8988T (cell line): ENCODE measurements around the gene HDAC11.
"Not testable (repeated sequence)": the region's sequence is repeated elsewhere in the genome, so short reads cannot be mapped to it uniquely, and the experiment has no call there.

Experiments used
- DNase-seq: peaks from one replicate; pipeline ENCODE4 v3.0.0; 2011

The HDAC11 gene, protein sequence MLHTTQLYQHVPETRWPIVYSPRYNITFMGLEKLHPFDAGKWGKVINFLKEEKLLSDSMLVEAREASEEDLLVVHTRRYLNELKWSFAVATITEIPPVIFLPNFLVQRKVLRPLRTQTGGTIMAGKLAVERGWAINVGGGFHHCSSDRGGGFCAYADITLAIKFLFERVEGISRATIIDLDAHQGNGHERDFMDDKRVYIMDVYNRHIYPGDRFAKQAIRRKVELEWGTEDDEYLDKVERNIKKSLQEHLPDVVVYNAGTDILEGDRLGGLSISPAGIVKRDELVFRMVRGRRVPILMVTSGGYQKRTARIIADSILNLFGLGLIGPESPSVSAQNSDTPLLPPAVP

DNA sequence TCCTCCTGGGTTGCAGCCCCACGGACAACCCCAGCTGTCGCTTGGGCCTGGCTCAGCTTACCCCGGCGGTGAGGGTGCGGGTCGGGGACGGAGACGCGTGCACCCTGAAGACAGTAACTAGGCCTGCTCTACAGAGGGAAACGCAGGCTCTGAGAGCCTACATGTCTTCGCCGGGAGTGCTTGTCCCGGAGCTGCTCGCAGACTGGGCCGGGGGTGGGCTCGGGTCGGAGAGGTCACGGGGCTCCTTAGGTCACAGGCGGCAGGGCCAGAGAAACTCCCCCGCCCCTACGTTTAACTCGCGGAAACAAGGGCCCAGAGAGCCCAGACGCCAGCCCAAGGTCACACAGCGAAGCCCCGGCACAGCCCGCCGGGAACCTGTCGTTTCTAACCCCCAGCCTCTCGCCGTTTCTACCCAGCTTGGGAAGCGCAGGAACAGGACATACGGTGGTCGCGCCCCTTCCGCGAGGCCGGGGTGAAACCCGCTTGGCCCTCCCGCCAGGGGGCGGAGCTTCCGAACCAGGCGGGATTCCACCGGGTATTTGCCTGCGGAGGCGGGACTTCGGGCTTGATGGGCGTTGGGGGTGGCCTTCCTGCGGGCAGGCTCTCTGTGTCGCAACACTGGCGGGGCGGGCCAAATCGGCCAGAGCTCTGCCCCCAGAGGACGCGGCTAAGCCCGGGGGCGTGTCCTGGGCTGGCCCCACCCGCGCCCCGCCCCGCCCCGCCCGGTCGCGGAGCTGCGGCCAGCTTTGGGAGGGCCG, at the start of gene HDAC11:
Gene HDAC11 (plus strand): TSS at position 725 of the 758 bp plus-strand sequence. CDS start 42 bp downstream, outside the sequence.
- peak; percentile 99 for DNase-seq

DNA sequence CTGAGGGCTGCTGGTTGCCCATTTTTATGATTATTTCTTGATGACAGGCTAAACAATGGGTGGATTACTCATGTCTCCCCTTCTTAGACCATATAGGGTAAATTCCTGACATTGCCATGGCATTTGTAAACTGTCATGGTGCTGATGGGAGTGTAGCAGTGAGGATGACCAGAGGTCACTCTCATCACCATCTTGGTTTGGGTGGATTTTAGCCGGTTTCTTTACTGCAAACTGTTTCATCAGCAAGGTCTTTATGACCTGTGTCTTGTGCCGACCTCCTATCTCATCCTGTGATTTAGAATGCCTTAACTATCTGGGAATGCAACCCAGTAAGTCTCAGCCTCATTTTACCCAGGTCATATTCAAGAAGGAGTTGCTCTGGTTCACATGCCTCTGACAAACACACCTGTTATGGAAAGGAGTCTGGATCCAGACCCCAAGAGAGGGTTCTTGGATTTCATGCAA, 49.7 kb upstream of the HDAC11 start:
- DNase-seq: not testable (repeated sequence)

DNA sequence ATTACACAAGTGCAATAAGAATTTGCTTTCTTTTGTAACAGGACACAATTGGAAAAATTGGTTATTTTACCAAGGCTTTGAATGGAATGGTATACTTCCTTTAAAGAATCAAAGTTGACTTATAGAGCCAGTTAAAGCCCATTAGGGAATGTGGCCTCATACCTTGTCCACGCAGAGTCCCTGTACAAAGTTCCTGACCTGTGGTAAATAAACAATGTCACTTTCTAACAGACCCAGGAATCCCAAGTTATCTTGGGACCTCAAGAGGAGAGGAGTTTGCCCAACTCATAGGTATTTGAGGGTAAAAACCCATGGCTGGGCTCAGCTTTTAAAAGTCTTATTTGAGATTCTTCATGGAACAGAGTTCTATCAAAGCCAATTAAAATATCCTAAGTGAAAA, 48.0 kb upstream of the HDAC11 start:
- DNase-seq: no peak

DNA sequence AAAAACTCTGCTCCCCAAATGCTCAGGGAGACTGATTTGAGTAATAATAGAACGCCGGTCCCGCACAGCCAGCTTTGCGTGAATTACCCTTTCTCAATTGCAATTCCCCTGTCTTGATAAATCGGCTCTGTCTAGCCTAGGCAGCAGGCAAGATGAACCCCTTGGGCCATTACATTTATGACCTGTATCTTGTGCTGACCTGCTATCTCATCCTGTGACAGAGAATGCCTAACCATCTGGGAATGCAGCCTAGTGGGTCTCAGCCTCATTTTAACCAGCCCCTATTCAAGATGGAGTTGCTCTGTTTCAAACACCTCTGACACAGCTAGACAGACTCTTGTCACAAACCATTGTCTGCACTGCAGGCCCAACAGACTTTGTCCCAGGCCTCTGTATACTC, 46.2 kb upstream of the HDAC11 start:
- DNase-seq: no peak

DNA sequence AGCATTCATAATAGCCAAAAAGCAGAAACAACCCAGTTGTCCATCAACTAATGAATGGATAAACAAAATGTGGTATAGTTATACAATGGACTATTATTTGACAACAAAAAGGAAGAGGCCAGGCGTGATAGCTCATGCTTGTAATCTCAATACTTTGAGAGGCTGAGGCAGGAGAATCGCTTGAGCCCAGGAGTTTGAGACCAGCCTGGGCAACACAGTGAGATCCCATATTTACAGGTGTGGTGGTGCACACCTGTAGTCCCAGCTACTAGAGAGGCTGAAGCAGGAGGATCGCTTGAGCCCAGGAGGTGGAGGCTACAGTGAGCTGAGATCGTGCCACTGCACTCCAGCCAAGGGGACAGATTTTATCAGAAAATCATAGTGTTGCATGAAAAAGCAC, 43.9 kb upstream of the HDAC11 start:
- DNase-seq: not testable (repeated sequence)

DNA sequence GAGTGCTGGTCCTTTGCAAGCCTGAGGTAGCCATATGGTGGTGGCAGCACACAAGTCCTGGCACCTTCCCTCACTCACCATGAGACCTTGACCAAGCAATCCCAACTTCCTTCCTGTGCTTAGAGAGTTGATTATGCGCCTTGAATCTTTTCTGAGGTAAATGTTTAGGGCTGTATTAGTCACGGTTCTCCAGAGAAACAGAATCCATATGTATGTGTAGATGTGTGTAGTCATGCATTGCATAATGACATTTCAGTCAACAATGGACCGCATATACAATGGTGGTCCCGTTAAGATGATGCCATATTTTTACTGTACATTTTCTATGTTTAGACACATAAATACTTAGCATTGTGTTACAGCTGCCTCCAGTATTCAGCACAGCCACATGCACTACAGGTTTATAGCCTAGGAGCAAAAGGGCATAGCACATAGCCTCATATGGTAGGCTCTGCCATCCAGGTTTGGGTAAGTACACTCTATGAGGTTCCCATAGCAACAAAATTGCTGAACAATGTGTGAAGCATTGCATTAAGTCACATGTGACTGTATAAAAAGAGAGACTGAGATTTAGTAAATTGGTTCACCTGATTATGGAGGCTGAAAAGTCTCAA, 39.8 kb upstream of the HDAC11 start:
- no peak for DNase-seq

DNA sequence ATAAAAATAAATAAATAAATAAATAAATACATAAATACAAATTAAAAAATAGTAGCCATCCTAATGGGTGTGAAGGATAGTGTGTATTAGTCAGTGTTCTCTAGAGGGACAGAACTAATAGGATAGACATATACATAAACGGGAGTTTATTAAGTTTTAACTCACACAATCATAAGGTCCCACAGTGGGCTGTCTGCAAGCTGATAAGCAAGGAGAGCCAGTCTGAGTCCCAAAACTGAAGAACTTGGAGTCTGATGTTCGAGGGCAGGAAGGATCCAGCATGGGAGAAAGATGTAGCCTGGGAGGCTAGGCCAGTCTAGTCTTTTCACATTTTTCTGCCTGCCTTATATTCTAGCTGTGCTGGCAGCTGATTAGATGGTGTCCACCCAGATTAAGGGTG, 37.2 kb upstream of the HDAC11 start:
- DNase-seq: not testable (repeated sequence)

DNA sequence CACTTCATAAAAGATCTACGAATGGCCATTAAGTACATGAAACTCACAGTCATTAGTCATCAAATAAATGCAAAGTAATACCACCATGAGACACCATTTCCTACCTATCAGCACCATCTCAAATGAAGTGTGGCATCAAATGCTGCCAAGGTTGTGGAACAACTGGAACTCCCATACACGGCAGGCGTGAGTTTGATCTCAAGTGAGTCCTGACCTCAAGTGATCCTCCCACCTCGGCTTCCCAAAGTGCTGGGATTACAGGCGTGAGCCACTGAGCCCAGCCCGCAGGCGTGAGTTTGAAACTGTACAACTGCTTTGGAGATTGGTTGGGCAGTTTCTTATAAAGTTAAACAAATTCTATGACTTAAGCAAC, 28.8 kb upstream of the HDAC11 start:
- DNase-seq: no peak

DNA sequence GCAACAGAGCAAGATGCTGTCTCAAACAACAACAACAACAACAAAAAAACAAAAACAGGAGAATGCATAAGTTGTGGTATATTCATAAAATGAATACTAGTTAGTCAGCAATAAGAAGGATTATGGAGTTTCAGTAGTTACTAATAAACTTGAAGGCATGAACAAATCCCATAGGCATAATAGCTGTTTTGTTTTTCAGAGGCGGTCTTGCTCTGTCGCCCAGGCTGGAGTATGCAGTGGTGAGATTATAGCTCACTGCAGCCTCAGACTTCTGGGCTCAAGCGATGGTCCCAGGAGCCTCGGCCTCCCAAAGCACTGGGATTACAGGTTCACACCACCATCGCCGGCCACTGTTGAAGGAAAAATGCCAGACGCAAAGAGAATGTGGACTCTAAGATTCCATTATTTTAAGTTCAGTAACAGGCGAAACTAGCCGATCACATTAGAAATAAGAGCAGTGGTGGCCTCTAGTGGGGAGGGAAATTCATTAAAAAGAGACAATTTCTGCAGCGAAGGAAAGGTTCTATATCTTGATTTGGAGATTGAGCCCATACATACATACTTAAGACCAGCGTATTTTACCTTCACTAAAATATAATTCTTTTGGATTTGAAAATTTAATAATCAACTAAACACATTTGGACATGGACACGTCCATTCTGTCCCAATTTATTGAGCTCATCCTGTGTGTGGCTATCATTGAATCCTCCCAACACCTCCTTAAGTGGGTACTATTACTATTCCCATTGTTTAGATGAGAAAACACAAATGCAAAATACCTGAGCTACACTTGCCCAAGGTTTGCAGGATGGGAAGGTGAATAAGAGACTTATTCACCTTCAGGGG, 27.4 kb upstream of the HDAC11 start:
- no peak for DNase-seq

DNA sequence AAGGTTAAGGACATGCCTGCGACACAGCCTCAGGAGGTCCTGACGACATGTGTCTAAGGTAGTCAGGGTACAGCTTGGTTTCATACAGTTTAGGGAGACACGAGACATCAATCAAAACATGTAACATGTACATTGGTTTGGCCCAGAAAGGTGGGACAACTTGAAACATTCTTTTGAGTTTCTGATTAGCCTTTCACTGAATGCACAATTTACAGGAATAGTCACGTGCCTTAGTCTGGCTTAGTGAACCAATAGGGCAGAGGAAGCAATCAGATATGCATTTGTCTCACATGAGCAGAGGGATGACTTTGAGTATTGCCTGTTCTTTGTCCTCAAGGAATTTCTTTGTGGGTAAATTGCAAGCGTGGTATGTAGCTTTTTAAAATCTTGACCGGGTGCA, 24.5 kb upstream of the HDAC11 start:
- no peak for DNase-seq

DNA sequence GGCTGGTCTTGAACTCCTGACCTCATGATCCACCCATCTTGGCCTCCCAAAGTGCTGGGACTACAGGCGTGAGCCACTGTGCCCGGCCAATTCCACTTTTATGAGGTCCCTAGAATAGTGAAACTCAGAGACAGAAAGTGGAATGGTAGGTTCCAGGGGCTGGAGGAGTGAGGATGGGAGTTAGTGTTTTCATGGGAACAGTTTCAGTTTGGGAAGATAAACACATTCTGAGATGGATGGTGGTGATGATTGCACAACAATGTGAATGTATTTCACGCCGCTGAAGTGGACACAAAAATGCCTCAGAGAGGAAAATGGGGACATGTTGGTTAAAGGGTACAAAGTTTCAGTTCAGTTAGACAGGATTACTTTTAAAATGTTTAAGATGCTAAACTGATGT, 22.5 kb upstream of the HDAC11 start:
- DNase-seq: no peak

DNA sequence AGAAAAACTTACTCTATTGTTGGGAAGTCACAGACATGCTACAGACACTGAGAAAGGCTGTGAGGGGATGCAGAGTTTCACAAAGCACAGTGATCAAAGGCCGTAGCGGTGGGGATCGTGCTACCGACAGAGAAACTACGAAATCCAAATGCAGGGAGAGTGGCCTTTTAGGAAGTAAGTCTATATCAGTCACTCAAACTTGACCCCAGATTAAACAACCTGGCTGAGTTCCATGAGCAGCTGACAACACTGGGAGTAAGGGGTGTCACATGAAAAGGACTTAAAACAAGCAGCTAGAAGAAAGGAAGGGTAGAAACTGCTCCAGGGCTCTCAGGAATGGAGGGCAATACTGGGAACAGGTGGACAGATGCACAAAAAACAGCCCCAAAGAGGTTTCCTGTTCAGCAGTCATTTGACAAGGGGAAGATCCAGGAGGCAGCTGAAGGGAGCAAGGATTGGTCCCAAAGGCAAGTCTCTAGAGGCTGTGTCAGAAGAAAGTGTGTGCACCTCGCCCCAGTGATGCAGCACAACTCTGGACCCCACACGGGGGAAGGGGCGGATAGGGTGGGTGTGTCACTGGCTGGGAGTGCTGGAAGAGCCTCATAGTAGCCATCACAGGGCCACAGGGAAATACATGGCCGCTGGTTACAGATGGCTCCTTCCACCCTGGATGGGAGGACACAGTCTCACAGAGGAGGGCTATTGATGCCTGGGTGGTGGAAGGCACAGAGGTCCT, 20.3 kb upstream of the HDAC11 start:
- no peak for DNase-seq

DNA sequence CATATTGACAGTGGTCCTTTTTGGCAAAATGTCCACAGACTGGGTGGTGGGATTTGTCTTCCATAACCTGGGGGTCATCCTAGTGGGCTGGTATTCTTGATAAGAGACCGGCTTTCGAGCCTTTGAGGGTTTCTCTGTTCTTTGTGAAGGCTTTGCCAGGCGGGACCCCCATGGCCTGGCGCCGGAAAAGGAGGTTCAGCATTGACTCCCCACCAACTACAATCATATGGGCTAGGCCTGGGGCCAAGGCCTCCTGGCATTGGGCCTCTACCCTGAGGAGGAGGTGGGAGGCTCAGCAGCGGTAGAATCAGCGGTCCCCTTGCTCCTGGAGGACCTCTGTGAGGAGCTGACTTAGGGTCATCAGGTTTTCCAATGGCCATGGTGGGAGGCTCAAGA, 19.8 kb upstream of the HDAC11 start:
- no peak for DNase-seq

DNA sequence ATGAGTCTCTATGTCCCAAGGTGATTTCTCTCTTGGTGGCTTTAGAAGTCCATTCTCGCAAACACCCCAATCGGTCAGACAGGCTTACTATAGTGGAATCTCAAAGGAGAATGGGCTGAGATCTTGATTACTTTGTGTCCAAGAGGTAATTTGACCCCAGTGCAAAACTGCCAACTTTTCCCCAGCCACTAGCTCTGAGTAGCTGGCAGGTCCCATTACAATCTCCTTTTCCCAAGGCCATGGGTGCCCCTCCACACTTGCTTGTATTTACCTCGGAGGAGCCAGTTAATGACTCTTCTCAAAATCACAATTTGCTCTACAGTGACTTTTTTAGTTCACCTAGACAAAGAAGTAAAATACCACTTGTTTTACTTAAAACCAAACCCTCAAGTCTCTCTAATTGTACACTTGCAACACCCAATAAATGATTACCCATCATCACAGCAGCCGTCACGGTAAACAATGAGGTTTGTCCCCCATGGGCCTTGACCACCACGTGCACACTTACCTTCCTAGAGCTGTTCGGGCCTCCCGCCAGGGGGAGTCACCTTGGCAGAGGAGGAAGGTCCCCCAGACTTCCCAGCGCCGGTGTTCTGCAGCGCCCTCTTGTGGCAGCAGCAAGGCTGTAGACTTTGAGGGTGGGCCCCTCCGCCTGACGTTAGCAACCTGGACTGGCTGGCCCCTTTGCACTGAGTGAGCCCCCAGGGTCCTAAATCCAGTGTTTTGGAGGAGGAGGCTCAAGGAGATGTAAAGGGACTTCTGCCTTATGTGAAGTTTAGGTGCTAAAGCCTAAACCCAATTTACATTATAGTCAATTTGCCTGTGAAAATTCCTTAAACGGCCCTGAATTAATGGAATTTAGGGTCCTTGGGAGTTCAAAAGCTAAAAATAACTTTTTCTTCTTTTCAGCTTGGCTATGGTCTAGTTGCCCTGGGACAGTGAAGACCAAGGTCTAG, 18.7 kb upstream of the HDAC11 start:
- peak; percentile 67 for DNase-seq

DNA sequence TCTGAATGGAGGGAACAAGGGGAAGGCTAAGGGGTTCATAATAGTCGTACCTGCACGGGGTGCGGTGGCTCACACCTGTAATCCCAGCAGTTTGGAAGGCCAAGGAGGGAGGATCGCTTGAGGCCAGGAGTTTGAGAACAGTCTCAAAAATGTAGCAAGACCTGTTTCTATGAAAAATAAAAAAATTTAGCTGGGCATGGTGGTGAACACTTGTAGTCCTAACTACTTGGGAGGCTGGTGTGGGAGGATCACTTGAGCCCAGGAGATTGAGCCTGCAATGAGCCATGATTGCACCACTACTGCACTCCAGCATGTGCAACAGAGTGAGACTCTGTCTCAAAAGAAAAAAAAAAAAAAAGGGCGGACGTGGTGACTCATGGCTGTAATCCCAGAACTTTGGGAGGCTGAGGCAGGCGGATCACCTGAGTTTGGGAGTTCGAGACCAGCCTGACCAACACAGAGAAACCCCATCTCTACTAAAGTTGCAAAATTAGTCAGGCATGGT, 17.9 kb upstream of the HDAC11 start:
- no peak for DNase-seq

DNA sequence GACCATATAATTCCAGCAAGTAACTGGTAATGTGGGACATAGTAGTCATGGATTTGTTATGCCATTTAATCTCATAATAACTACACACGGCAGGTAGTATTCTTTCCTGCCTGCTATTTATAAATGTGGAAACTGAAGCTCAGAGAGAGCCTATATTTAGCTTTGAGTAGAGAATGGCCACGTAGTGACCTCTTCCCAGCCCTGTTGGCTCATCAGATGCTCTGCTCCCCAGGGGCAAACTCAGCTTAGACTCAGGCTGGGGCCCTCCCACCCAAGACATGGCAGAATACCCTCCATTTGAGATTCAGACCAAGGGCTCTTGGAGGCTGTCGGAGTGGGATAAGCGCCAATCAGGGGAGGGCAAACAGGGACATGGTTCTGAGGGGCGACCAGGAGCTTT, 17.3 kb upstream of the HDAC11 start:
- DNase-seq: no peak

DNA sequence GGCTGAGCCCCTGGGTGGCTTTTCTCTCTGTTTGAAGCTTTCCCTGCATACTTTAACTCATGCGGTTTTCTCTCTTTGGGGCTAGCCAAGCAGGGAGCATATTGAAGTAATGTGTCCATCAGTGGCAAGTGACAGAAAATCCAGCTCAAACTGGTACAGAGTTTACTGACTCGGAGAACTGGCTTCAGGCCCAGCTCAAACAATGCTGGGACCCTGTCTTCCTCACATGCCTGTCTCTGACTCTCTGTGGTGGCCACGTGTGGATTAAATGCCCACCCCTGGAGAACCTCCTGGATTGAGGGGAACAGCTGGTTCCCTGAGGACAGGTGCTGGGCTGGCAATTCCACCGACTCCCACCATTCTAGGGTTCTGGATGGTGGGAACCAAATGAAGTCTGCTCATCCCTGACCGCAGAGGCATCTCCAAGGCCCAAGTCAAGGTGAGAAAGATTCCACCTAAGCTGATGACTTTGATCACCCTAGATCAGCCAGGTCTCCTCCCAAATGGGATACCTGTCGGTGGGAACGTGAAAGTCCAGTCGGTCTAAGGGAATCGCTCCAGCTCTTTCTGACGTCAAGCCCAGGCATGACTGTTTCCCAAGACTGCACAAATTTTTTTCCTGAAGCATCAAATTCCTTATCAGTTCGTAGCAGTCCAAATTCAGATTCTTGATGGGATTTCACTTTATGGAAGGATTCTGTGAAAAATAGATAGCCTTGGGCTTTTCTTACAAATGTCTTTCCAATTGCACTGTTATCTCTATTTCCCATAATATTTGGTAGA, 16.3 kb upstream of the HDAC11 start:
- no peak for DNase-seq

DNA sequence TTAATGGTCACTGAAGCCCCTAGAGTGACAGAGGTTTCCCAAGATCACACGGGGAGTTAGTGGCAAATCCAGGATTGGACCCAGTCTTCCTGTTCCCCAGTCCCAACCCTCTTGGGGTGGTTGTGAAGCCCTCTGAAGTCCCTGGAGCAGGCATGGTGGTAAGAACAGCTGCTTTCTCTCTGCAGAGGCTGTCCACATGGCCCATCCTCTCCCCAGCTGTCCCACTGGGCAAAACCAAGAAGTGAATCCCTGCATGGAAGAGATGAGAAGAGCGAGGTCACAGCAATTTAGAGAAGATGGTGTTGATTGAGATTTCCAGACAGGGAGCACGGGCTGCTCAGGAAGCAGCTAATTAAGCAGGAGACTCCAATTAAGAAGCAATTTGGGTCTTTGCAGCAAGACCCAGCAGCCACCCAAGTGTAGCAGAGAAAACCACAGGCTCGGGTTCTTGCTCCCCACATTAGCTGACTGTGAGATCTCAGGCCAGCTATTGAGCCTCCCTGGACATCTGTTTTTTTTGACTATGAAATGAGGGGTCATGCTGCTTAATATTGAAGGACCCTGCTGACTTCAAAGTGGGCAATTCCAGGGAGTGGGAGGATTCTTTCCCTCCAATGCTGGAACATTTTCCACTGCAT, 14.8 kb upstream of the HDAC11 start:
- DNase-seq: no peak

DNA sequence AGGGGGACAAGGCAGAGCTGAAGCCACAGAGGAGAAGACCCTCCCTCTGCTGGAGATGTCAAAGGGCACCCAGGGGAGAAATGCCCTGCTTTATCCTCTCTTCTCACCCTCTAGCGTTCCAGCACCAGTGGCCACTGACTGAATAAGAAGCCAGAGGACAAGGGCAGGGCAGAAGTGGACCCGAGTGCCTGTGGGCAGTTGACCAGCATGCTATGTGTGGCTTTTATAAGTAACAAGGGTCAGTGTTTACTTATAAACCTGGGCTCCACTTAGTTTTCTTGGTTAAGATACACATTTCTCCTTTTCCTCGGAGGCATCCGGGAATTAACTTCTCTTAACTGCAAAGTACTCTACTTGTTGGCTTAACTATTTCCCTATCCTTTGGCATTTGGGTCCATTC, 13.3 kb upstream of the HDAC11 start:
- DNase-seq: no peak
